Left lung (tissue), 10 donors: ENCODE results near the gene RBM20. TPM values are rescaled to one million over a fixed set of nuclear protein-coding genes. Genes with fewer than 3 reads are reported as not detected.

Source experiments
- ATAC-seq: fragments of 200-7000 bp; cut with Tn5 transposase; one replicate; pipeline ENCODE4 v1.9.1; 2020; ENCODE audit warnings: moderate library complexity
- DNase-seq, 4 donors: peaks; one replicate each; pipeline ENCODE4 v3.0.0-alpha.2; 2013 to 2020
- H3K27ac ChIP-seq, 2 donors: fragments of 200-600 bp; sonication (generic) in 1 of 2; one replicate each; pipeline versions ENCODE4 v1.5.0 to v1.8.0; 2020 to 2021
- H3K27me3 ChIP-seq, 2 donors: fragments of 200-600 bp; sonication (generic) in 1 of 2; one replicate each; pipeline versions ENCODE4 v1.5.0 to v1.8.0; 2020 to 2021
- H3K36me3 ChIP-seq, 2 donors: fragments of 200-600 bp; sonication (generic) in 1 of 2; one replicate each; pipeline versions ENCODE4 v1.5.0 to v1.8.0; 2020 to 2021
- H3K4me1 ChIP-seq, 2 donors: fragments of 200-600 bp; one replicate each; pipeline ENCODE4 v1.8.0; 2021
- H3K4me3 ChIP-seq, 2 donors: fragments of 200-600 bp; sonication (generic) in 1 of 2; one replicate each; pipeline versions ENCODE4 v1.5.0 to v1.8.0; 2020 to 2021; ENCODE audit warnings: mild to moderate bottlenecking in 1 of 2
- H3K9me3 ChIP-seq, 2 donors: fragments of 200-600 bp; sonication (generic) in 1 of 2; one replicate each; pipeline versions ENCODE4 v1.5.0 to v1.8.0; 2020 to 2021
- CTCF ChIP-seq, 2 donors: fragments of 200-600 bp; sonication (generic) in 1 of 2; IDR thresholded peaks; one replicate each; pipeline versions ENCODE4 v1.5.0 to v1.8.0; 2021; ENCODE audit warnings: antibody characterized with exemption in 2 of 2
- intact Hi-C, 2 donors: fragments of 100-400 bp; cut with DNase I; formaldehyde crosslinking; loops; one replicate each; pipeline versions ENCODE4 v1.11.2 to v1.14.2; 2022
- polyA plus RNA-seq, 6 donors: library from polyadenylated mRNA; unstranded; fragments of 120-200 nt; gene quantifications; one replicate each; pipeline ENCODE4 v1.2.1, GENCODE V29; 2013; ENCODE audit not compliant: insufficient read length in 6 of 6
- total RNA-seq, 2 donors: library from RNA; stranded (reverse); fragmentation: NEBNext Ultra II Directional; extraction: Animal tissue kit (Norgen Biotek cat#: 25700); gene quantifications; one replicate each; pipeline ENCODE4 v1.2.1, GENCODE V29; 2021
- donor health status: DM: no; HTN: yes; CAD: no.
- donor health status: DM: no; HTN: no; CAD: no.

The RBM20 gene
- total and polyA plus RNA-seq, 8 donors = 0.55 to 1.8 (median 1.1) TPM

- TF ChIP-seq CTCF (IDR thresholded peaks at IDR 0.05) = no peak
- ATAC-seq = no peak
- Histone ChIP-seq H3K4me1 (peaks cover 0 to 4% of the 10 kb centered on the region in 2 donors), H3K4me3 (no peak overlapping the region), H3K27me3 (no peaks in the 10 kb centered on the region), H3K27ac (no peak overlapping the region), H3K9me3 (no peaks in the 10 kb centered on the region), H3K36me3 (peaks cover 0 to 43% of the 10 kb centered on the region in 2 donors)
- DNase-seq = no peak
- intact Hi-C loops = no loop called here
These were observed 243.4 kb downstream of the RBM20 start for GRCh38 chr10:110887560-110887959.

Other genes starting within 250 kb of the RBM20 start
- gene DUSP5, start 146.4 kb upstream of the RBM20 start, total RNA-seq = 10 to 100 TPM; 11.3 to 18.8 TPM
- 10 to 100 TPM in 5 of 6 donors, 1 to 10 TPM in 1; 9.4 to 21.9 (median 20.9) TPM for gene DUSP5, start 146.4 kb upstream of the RBM20 start, polyA plus RNA-seq
- 10 to 100 TPM; 26.6 to 33.5 TPM for gene SMC3, start 76.6 kb upstream of the RBM20 start, total RNA-seq
- 10 to 100 TPM; 69.4 to 94.4 (median 85.0) TPM for gene SMC3, start 76.6 kb upstream of the RBM20 start, polyA plus RNA-seq
- 10 to 100 TPM; 45.7 to 47.5 TPM for gene PDCD4, start 227.6 kb downstream of the RBM20 start, total RNA-seq
- gene PDCD4, start 227.6 kb downstream of the RBM20 start, polyA plus RNA-seq = 100 to 1,000 TPM; 201 to 311 (median 244) TPM